Measurements from ENCODE around the gene NIP7.

DNA sequence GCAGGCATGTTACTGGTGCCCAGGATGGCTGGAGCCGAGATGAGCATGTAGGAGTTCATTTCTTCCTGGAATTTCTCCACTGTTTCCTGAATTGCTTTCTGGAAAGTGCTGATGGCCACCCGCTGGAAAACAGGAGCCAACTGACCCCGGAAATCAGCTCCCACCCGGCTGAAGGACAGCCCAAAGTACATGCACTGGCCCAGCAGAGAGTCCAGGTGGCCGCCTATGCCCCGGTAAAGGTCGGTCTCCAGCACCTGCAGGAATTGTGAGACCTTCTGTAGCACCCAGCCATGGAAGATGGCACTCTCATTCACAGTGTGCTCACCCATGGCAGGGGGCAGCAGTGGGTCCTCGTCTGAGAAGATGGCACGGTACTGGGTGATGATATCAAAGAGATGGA is 4.9 kb upstream of the NIP7 start:
- TF ChIP-seq, protein P1, sequence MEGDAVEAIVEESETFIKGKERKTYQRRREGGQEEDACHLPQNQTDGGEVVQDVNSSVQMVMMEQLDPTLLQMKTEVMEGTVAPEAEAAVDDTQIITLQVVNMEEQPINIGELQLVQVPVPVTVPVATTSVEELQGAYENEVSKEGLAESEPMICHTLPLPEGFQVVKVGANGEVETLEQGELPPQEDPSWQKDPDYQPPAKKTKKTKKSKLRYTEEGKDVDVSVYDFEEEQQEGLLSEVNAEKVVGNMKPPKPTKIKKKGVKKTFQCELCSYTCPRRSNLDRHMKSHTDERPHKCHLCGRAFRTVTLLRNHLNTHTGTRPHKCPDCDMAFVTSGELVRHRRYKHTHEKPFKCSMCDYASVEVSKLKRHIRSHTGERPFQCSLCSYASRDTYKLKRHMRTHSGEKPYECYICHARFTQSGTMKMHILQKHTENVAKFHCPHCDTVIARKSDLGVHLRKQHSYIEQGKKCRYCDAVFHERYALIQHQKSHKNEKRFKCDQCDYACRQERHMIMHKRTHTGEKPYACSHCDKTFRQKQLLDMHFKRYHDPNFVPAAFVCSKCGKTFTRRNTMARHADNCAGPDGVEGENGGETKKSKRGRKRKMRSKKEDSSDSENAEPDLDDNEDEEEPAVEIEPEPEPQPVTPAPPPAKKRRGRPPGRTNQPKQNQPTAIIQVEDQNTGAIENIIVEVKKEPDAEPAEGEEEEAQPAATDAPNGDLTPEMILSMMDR (IDR thresholded peaks at IDR 0.05), result no peak
- TF ChIP-seq POLR2A (IDR thresholded peaks at IDR 0.05), result no peak
